Fibroblast of pulmonary artery (primary cell): Measurements from ENCODE around the gene STAT5A.
"Not testable (repeated sequence)": the region's sequence is repeated elsewhere in the genome, so short reads cannot be mapped to it uniquely, and the experiment has no call there.

Source experiments
- DNase-seq: peaks from one replicate; pipeline ENCODE4 v3.0.0-alpha.2; 2010; ENCODE audit warnings: low read depth
- H3K4me3 ChIP-seq: replicated peaks from 2 replicates; pipeline ENCODE4 v1.5.1; 2011; ENCODE audit warnings: low read depth, mild to moderate bottlenecking, control low read depth, low read length, moderate library complexity
- TF ChIP-seq, protein P1 (sequence below): IDR thresholded peaks from 2 replicates; pipeline ENCODE4 v1.5.1; 2011; ENCODE audit warnings: mild to moderate bottlenecking, control low read depth, low read length, inconsistent platforms; ENCODE audit errors: missing control alignments

The STAT5A gene

DNA sequence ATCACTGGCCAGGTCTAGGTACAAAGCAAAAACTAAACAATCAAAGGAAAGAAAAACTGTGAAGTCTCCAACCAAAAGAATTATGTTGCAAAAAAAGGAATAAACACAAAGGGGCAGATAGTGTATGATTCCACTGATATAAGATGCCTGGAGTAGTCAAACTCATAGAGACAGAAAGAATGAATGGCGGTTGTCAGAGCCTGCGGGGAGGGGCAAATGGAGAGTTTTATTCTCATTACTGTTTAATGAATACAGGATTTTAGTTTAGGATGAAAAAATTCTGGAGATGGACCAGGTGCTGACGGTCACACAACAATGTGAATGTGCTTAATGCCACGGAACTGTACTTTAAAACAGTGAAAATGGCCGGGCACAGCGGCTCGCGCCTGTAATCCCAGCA lies 32.9 kb upstream of the STAT5A start:
- DNase-seq = no peak
- TF ChIP-seq, protein P1, sequence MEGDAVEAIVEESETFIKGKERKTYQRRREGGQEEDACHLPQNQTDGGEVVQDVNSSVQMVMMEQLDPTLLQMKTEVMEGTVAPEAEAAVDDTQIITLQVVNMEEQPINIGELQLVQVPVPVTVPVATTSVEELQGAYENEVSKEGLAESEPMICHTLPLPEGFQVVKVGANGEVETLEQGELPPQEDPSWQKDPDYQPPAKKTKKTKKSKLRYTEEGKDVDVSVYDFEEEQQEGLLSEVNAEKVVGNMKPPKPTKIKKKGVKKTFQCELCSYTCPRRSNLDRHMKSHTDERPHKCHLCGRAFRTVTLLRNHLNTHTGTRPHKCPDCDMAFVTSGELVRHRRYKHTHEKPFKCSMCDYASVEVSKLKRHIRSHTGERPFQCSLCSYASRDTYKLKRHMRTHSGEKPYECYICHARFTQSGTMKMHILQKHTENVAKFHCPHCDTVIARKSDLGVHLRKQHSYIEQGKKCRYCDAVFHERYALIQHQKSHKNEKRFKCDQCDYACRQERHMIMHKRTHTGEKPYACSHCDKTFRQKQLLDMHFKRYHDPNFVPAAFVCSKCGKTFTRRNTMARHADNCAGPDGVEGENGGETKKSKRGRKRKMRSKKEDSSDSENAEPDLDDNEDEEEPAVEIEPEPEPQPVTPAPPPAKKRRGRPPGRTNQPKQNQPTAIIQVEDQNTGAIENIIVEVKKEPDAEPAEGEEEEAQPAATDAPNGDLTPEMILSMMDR = no peak
- H3K4me3 ChIP-seq = no peak overlapping the region

DNA sequence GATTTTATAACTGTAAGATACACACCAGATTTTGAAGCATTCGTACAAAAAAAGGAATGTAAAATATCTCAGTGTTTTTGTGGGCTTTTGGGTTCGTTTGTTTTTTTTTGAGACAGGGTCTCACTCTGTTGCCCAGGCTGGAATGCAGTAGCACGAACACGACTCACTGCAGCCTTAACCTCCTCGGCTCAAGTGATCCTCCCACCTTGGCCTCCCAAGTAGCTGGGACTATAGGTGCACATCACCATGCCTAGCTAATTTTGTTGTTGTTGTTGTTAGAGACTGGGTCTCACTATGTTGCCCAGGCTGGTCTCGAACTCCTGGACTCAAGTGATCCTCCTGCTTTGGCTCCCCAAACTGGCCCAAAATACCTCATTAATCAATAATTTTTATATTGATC lies 28.0 kb upstream of the STAT5A start:
- DNase-seq = no peak
- TF ChIP-seq, protein P1 = no peak
- no peak overlapping the region for H3K4me3 ChIP-seq

DNA sequence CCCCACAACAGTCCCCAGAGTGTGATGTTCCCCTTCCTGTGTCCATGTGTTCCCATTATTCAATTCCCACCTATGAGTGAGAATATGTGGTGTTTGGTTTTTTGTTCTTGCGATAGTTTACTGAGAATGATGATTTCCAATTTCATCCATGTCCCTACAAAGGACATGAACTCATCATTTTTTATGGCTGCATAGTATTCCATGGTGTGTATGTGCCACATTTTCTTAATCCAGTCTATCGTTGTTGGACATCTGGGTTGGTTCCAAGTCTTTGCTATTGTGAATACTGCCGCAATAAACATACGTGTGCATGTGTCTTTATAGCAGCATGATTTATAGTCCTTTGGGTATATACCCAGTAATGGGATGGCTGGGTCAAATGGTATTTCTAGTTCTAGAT lies 23.9 kb upstream of the STAT5A start:
- H3K4me3 ChIP-seq = not testable (repeated sequence)

DNA sequence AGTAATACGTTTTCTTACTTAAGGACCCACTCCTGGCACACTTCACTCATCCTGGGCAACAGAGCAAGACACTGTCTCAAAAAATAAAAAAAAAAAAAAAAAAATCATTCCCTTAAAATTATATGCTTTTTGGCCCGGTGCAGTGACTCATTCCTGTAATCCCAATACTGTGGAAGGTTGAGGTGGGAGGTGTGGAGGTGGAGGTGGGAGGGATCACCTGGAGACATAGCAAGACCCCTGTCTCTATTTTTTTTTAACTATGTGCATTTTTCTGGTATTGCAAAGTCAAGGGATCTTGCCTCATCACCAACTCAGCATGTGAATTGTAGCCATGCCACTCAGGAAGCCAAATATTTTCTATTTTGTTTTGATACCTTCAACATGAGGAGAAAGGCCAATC lies 21.8 kb upstream of the STAT5A start:
- no peak overlapping the region for H3K4me3 ChIP-seq
- TF ChIP-seq, protein P1 = no peak
- no peak for DNase-seq

More for the DNA sequence above, 23.9 kb upstream of the STAT5A start:
- not testable (repeated sequence) for DNase-seq

DNA sequence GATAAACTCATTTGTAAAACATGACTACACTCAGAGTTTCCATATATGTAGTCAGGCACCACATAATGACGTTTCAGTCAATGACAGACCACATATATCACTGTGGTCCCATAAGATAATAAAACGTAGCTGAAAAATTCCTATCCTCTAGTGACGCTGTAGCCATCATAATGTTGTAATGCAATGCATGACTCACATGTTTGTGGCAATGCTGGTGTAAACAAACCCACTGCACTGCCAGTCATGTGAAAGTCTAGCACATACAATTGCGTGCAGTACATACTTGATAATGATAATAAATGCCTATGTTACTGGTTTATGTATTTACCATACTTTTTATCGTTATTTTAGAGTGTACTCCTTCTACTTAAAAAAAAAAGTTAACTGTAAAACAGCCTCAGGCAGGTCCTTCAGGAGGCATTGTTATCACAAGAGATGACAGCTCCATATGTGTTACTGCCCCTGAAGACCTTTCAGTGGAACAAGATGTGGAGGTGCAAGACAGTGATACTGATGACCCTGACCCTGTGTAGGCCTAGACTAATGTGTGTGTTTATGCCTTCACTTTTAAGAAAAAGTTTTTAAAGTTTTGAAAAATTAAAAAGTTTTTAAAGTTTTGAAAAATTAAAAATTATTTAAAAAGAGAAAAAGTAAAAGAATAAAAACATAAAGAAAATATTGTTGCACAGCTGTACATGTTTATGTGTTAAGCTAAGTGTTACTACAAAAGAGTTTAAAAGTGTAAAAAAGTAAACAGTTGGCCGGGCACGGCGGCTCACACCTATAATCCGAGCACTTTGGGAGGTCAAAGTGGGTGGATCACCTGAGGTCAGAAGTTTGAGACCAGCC lies 21.2 kb upstream of the STAT5A start:
- TF ChIP-seq, protein P1 = no peak
- H3K4me3 ChIP-seq = no peak overlapping the region
- peak; percentile 98 for DNase-seq

DNA sequence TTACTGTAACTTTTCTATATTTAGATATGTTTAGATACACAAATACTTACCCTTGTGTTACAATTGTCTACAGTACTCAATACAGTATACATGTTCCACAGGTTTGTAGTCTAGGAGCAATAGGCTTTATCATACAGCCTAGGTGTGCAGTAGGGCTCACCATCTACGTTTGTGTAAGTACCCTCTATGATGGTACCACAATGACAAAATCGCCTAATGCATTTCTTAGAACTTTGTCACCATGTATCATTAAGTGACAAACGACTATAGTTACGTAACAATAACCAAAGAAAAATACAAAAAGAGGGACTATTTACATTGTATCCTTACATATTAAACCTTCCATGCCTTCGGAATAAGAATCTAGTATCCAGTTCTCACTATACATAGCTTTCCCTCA lies 20.1 kb upstream of the STAT5A start:
- H3K4me3 ChIP-seq = no peak overlapping the region
- no peak for DNase-seq
- TF ChIP-seq, protein P1 = no peak

DNA sequence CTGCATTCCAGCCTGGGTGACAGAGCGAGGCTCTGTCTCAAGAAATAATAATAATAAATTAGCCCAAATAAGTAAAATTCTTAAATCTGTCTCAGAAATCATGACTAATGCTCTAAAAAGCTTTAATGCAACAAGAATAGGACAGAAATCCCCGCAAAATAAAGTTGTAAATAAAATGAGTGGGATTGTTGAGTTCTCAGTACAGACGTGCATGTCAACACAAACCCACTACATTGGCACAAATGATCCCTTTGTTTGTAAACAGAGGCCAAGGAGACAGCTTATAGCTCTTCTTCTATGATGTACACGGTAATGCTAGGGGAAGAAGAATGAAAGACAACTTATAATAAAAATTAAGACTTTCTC lies 18.1 kb upstream of the STAT5A start:
- no peak for DNase-seq
- TF ChIP-seq, protein P1 = no peak
- H3K4me3 ChIP-seq = no peak overlapping the region
